ENCODE results near the gene MTX1.
"Not testable (repeated sequence)": the region's sequence is repeated elsewhere in the genome, so short reads cannot be mapped to it uniquely, and the experiment has no call there.

The MTX1 gene

DNA sequence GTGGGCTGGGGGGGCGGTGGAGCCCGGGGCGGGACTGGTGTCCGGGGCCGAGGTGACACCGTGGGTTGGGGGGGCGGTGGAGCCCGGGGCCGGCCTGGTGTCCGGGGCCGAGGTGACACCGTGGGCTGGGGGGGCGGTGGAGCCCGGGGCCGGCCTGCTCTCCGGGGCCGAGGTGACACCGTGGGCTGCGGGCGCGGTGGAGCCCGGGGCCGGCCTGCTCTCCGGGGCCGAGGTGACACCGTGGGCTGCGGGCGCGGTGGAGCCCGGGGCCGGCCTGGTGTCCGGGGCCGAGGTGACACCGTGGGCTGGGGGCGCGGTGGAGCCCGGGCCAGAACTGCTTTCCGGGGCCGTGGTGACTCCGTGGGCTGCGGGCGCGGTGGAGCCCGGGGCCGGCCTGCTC is 18.6 kb upstream of the MTX1 start:
- DNase-seq = not testable (repeated sequence)

DNA sequence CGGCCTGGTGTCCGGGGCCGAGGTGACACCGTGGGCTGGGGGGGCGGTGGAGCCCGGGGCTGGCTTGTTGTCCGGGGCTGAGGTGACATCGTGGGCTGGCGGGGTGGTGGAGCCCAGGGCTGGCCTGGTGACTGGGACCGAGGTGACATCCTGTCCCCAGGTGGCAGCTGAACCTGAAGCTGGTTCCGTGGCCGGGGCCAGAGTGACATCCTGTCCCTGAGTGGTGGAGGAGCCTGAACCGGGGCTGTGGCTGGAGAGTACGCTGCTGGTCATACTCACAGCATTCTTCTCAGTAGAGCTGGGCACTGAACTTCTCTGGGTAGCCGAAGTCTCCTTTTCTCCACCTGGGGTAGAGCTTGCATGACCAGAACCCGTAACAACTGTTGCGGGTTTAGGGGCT is 16.6 kb upstream of the MTX1 start:
- DNase-seq = no peak

DNA sequence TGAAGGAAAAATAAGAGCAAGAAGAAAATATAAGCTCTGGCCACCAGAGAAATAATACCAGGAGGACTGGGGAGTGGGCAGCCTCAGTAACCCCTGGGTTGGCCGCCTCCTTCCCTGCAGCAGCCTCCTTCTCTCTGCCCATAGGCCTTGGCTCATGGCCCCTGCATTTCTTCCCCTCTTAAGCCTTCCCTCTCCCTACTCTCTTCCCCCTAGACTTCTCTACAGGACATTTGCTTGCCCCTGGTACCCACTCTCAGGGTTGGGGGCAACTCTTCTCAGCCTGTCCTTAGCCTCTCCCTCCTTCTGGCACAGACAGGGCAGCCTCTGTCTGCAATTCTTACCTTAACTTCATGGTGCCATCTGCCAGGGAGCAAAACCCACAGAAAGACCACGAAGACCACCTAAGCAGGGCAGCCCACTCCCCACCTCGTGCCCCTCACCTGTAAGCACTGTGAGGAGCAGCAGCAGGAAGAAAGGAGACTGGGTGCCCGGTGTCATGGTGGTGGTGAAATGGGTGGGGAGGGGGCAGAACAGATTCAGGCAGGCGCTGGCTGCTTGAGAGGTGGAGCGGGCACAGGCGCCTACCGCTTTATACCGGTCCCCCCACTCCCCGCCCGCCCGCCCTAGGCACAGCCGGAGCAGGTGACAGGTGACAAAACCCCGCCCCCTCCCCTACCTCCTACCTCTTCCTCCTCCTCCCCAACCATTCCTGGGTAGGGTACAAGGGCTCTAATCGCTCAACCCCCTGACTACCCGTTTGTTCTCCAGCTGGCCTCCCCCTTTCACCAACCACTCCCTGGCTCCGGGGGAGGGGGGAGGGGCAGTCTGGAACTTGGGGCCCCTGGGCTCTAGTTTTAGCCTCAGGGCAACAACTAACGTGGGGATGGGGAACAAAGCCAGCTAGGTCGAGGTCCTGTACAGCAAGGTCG is 15.9 kb upstream of the MTX1 start:
- no peak for DNase-seq

DNA sequence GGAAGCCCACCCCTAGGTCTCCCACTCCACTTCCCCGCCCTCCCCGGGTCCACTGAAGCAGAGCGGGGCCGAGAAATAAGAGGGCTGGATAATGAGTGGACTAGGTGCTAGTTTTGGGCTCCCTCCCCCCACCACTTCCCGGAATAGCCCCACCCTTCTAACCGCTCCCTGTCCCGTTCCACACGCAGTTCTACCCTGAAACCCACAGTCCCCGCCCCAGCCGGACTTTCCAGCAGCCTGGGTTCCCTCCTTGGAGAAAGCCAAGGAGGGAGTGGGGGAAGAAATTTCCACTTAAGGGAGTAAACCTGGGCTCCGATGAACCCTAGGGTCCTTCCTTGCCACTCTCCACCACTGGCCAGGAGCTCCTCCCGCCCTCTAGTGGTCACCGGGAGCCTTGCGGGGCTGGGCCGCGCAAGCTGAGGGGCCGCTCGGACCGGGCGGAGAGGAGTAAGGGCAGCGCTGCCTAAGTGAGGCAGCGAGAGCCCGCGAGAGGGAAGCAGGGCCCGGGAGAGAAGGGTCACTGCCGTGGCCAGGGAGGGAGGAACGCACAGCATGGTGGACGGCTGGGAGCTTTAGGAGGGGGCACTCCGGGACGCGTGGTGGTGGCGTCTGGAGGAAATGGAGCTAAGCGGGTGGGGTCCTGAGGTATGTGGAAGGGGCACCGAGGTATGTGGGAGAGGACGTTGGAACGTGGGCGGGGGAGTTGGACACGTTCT is 15.1 kb upstream of the MTX1 start:
- DNase-seq = peak; percentile 83

DNA sequence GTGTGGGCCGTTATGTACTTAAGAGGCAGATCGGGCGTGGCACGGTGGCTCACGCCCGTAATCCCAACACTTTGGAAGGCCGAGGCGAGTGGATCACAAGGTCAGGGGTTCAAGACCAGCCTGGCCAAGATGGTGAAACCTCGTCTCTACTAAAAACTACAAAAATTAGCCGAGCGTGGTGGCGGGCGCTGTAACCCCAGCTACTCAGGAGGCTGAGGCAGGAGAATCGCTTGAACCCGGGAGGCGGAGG is 14.6 kb upstream of the MTX1 start:
- not testable (repeated sequence) for DNase-seq

DNA sequence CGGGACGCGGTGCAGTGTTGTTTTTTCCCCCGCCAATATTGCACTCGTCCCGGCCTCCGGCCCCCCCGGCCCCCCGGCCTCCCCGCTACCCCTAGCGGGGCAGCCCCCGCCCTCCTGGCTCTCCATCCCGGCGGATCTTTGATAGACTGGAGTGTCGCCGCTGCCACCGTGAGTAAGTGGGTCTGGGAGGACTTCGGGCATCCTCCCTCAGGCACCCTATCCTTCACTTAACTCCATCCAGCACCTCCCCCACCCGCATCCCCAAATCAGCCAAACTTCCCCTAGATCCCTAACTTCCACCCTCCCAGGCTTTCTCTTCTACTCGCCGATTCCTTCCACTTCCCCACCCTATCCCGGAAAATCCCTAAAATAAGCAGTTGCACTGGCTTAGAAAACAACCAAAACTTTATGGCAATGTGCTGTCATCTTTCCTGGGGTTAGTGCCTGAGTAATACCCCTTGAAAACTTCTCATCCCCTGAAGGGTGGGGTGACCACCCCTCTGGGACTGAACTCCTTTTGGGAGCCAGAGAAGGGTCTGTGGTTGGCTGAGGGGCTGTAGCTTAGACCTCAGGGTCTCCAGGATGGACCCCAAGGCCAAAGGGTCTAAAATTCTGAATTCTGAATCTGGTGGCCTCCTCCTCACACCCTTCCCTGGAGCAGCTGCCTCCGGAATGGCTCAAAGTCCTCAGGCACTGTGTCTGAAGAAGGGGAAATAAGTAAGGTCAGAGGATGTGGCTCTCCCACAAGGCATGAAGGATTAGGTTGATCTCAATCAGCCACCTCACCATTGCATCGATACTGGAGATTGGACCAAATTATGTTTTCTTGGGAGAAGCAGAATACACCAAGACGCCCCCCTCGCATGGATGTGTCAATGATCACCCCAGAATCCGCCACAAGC is 13.0 kb upstream of the MTX1 start:
- DNase-seq = peak; percentile 44

DNA sequence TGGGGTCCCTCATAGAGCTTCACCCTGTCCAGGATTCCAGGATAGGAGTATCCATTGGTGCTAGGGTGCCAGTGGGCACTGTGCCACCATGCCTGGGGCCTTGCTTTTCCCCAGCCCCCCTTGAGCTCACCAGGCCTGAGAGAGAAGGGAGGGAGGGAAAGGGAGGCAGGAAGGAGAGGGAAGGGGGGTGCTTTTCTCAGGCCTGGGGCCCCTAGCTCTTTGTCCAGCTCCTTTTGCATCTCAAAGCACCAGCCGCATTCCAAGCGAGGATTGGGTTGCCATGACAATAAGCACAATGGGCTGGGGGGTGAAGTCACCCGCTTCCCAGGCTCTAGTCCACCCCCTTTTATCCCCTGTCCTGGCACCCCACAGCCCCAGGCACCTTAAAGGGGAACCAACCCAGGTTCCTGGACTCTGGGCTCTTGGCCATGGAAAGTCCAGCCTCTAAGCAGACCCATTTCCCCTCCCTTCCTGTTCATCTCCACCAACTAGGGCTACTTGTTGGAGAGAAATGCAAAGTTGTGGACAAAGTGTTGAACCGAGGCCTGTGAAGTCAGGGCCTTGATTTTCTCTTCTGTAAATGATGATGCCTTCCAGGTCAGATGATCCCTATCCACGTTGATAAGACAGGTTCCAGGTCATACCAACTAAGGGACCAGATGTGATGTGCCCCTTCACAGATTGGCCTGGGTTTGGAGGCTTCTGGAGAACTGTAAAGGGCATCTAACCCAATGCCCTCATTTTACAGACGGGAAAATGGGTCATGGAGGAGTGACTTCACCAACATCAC is 12.2 kb upstream of the MTX1 start:
- no peak for DNase-seq

DNA sequence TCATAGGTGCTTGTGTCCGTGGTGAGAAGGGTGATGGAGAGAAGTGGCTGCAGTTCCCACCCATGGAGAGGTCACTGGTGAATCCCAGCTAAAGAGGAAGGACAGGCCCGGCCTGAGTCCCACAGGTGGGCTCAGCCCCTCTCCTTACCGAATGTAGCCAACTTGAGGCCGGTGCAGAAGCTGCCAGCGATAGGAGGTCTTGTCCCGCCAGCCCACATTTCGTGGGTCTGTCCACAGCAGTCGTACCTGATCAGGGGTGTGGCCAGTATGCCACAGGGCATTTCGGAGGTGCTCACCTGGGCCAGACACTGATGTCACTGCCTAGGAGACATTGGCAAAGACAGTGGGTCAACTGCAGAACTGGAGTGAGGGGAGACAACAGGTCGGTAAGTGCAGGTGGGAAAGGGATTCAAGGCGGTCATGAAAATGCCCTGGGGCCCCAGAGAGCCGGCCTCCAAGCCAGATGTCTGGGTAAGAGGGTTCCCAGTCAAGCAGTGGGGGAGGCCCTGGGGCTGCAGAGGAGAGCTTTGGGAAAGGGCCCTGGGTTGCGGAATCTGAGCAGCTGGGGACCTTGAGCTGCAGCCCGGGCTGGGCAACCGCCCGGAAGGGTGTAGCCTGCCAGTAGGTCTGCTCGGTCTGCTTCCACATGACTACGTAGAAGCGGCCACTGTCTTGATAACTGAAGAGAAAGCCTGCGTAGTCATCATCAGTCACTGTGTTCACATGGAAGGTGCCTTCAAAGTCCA is 11.4 kb upstream of the MTX1 start:
- DNase-seq = no peak

DNA sequence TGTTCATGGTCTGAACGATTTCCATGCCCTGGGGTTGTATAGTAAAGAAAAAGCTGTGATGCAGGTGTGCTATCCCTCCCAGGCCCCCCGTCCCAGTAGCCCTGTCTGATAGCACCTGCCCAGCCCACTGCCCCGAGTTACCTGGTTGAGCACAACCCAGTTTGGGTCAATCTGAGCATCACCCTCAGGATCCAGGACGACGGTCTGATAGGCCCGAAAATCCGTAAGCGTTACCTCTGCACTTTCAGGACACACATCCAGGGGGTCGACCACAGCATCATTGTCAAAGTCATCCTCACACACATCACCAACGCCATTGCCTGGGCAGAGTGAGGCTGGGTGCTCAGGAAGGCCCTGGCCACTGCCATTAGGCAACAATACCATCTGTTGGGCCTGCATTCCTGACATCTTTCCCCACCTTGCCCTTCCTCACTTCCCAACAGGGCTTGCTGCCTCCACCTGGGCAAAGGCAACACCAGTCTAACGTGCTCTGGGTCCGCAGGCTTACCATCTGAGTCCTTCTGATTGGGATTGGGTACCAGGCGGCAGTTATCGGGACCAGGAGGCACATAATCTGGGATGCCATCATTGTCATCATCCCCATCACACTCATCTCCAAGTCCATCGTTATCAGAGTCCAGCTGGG is 10.5 kb upstream of the MTX1 start:
- DNase-seq = no peak

DNA sequence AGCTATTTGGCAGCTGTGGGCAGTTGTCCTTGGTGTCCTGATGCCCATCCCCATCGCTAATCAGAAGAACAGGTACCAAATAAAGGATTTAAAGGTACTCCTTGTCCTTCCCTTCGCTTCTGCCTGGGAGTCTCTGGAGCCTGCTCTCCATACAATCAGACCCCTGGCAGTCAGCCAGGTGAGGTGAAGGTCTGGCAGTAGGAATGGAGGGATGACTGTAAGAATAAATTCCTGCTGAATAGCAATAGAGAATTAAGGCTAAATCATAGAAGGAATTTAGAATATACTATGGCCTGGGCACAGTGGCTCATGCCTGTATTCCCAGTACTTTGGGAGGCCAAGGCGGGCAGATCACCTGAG is 10.0 kb upstream of the MTX1 start:
- no peak for DNase-seq

DNA sequence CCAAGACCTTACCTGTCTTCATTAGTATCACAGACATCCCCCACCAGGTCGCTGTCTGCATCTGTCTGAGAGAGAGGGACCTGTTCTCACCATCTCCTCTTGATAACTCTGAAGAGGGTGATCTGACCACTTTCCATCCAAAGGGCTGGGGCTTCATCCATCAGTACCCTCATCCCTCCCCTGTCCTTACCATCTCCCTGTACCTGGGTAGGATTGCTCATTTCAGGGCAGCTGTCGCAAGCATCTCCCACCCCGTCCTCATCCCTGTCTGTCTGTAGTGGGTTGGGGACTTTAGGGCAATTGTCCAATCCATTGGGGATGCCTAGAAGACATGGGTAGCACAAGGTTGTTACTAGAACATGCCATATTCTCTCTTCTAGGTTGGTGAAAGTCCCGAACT is 8.7 kb upstream of the MTX1 start:
- no peak for DNase-seq

DNA sequence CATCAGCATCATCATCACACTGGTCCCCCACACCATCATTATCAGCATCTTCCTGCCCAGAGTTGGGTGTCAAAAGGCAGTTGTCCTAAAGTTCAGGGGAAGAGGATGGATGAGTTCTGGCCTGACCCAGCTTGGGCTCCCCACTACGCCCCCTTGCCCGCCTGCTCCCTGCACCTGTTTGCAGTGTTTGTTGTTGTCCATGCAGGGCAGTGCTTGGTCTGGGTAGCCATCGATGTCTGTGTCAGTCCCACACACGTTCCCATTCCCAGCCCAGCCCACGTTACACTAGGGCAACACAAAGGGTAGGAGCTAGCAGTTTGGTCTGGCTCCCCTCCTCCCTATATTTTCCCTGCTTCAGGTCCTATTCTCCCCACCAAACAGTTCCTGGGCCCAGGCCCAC is 7.6 kb upstream of the MTX1 start:
- DNase-seq = no peak

DNA sequence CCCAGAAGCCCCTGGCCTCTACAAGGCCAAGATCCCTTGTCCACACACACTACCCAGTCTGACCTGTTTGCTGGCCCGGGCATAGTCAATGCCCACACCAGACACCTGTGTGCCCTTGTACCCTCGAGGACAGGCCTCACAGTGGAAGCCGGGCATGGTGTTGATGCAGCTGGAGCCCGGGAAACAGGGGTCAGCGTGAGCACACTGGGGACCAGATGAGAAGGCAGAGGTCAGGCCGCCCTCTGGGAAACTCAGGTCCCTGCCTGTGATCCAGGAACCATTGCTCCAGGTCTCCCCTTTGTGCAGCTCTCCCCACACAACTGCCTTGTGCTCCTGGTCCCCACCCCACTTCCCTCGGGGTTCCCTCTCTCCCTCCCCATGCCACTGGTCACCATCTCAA is 6.3 kb upstream of the MTX1 start:
- DNase-seq = no peak

DNA sequence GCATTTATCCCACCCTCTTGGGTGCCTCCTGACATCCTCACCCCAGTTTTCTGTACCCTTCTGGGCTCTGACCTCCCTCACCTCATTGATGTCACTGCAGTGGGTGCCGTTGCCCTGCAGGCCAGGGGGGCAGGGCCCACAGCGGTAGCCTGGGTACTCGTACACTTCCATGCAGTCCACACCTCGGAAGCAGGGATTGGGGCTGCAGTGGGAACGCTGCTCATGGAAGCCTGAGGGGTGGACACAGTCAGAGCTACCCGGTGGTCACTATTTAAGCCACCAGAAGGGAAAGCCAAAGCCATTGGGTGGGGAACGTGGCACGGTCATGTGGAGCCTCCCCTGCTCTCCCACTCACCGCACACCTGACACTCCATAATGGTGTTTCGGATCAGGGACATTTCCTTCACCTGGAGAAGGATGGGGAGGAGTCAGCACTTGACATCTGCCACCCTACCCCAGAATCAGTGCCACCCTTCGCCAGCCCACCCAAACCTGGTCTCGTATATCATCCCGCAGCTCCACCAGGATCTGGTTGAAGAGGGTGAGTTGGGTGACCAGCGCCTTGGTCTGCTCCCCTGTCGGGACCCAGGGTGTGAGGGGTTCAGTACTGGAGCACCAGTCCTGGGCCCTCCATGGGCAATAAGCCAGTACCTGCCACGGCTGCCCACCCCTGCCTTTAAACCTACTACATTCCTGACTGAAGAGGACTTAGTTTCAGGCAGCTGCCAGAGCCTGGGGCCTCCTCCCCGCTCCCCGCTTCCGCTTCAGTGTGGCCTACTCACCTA is 5.6 kb upstream of the MTX1 start:
- DNase-seq = no peak

DNA sequence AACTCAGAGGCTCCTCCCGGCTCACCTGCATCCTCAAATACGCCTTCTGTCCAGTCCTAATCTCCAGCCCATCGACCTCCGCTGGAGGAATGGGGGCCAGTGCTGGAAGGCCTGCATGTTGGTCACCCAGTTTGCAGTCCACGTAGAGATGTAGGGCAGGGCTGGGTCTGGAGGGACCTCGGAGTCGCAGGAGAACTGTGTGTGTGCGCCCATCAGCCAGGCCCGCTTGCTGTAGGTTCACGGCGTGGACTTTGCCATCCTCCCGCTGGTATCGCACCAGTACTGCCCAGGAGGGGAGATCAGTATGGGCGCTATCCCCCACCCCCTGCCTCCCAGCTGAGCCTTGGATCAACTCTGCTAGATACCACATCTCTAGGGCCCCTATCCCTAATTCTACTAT is 3.5 kb upstream of the MTX1 start:
- DNase-seq = no peak

DNA sequence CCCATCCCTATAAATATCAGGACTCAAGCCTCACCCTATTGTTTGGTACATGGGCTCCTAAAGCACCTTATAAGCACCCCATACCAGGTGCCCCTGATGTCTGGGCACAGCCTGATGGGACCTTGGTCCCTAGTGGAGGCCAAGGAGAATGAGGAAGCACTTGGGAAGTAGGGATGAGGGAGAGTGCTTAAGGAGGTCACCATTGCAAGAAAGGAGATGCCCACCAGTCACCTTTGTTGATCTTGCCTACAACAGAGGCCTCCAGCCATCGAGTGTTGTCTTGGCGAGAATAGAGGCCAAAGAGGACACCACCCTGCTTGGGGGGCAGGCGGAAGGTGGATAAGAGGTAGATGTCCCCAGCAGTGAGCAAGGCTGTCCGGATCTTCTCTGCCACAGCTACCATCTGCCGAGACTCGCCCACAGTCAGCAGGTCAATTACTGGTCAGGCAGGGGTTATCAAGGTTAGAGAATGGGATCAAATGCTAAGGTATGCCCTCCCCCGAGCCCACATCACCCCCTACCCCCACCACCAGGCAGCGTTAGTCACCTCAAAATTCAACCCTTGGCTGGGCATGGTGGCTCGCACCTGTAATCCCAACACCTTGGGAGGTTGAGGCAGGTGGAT is 2.4 kb upstream of the MTX1 start:
- no peak for DNase-seq

DNA sequence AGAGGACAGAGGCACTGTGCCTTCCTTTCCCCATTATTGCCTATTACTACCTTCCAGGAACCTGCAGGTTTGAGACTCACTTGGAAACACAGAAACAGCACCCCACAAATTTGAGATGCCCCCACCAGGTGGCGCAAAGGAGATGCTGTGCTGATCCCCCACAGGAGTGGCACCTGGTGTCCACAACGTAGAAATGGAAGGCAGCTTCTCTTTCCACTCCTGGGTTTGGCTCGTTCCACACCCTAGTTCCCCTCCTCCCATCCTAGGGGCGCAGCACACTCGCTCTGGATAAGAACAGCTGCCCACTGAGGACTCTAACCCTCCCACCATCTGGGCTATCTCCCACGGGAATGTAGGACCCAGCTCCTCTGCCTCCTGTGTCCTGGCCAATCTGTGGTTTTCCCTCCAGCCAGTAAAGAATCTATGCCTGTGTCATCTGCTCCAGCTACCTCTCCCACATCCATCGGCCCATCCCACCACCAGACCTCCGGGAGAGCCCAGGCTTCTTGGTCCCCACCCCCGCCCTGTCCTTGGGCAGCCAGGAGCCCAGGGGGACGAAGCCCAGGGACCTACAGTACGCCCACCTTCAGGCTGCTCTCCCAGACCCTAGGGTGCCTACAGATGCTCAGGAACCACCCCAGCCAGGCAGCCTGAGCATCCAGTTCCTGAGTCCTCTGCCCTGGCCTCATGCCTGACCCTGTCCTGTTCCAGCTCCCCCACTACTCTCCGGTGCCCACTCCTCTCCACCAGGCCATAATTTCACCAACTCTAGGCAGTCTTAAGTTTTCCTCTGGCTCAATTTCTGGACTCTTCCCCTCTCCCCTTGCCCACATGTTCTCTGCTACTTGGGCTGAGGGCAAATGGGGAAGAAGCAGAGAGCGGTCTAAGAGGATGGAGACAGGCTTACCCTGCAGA is 1.3 kb upstream of the MTX1 start:
- peak; percentile 68 for DNase-seq

DNA sequence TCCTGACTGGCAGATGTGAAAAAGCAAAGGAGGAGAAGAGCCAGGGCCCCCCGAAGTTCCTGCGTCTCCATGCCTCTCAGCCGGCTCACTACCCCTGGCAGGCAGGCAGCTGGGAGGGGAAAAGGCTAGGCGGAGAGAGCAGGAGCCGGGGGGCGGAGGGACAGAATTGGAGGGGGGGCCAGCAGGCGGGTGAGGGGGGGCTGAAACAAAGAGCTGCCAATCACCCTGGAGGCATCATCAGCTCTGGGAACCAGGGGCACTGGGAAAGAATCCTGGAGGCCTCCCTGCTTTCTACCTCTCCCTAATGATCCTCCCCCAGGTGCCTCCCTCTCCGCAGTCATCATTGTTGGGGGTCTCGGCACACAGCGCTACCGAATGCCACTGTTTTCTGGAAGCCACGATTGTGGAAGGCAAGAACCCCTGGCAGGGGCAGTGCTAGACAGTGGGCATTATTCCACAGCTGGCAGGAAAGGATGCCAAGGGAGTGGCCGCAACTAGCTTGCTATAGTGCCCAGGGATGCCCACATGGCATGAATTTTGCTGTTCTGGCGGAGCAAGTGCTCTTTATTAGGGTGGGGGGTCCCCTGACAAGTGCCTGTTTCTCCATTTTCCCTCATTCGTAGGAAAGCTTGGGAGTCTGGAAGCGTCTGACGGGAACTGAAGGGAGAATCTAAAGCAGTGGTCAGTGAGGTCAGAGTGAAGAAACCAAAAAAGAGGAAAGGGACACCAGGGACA is 522 bp upstream of the MTX1 start, which contains the start of gene THBS3:
Gene THBS3, minus strand, starts transcription at position 92 of the 735 bp plus-strand sequence. Its CDS starts 21 bp downstream, at position 71.
- no peak for DNase-seq

Data from MV-4-11 (cell line).